Motor neuron (in vitro differentiated cells): ENCODE data around the gene WDR27. TPM values are rescaled to one million over a fixed set of nuclear protein-coding genes. Genes with fewer than 3 reads are reported as not detected.
A peak's percentile ranks its signal among the peaks of the same experiment; 100 is the strongest.

ENCODE experiments used
- ATAC-seq, 8 experiments: fragments of 200-7000 bp; cut with Tn5 transposase; replicated peaks in 6 of 8; 2 replicates each; pipeline ENCODE4 v1.8.0; 2021; ENCODE audit warnings: mild to moderate bottlenecking in 8 of 8, moderate library complexity in 8 of 8
- H3K27ac ChIP-seq, 2 donors: fragments of 250-450 bp; sonication (Bioruptor Pico); 2 replicates each; pipeline ENCODE4 v1.9.0; 2021; ENCODE audit warnings: antibody characterized with exemption in 2 of 2, mild to moderate bottlenecking in 2 of 2, moderate library complexity in 1 of 2
- H3K4me1 ChIP-seq, 2 donors: fragments of 250-450 bp; sonication (Bioruptor Pico); replicated peaks in 1 of 2; 2 replicates each; pipeline ENCODE4 v1.6.1; 2021; ENCODE audit warnings: antibody characterized with exemption in 2 of 2, mild to moderate bottlenecking in 2 of 2, moderate library complexity in 1 of 2
- H3K4me3 ChIP-seq, 5 donors: fragments of 250-450 bp; sonication (Bioruptor Pico); 2 replicates each; pipeline ENCODE4 v1.9.0; 2021; ENCODE audit warnings: antibody characterized with exemption in 5 of 5, mild to moderate bottlenecking in 5 of 5, moderate library complexity in 4 of 5
- WGBS, 10 experiments: fragments of 450-650 bp; shearing (Covaris generic); methylation state at CpG; one replicate each; pipeline ENCODE4 v1.0.0; 2022; 5-methylcytosine and 5-hydroxymethylcytosine counted together
- in situ Hi-C, 9 experiments: fragments of 400-800 bp; cut with MboI; loops; one replicate each; pipeline ENCODE4 v1.15.0; 2021; ENCODE audit warnings: low sequenced_read_pairs in 9 of 9, low pct_unique_long_range_greater_than_20kb in 2 of 9; ENCODE audit not compliant: unreplicated experiment in 9 of 9
- total RNA-seq, 8 experiments: library from RNA; unstranded; fragments of 300-600 nt; gene quantifications; 2 replicates each; pipeline versions ENCODE4 v1.2.3 to v1.2.4, GENCODE V29; 2022

WDR27 gene
- total RNA-seq = 10 to 100 TPM; 21.7 to 66.0 (median 32.7) TPM

DNA sequence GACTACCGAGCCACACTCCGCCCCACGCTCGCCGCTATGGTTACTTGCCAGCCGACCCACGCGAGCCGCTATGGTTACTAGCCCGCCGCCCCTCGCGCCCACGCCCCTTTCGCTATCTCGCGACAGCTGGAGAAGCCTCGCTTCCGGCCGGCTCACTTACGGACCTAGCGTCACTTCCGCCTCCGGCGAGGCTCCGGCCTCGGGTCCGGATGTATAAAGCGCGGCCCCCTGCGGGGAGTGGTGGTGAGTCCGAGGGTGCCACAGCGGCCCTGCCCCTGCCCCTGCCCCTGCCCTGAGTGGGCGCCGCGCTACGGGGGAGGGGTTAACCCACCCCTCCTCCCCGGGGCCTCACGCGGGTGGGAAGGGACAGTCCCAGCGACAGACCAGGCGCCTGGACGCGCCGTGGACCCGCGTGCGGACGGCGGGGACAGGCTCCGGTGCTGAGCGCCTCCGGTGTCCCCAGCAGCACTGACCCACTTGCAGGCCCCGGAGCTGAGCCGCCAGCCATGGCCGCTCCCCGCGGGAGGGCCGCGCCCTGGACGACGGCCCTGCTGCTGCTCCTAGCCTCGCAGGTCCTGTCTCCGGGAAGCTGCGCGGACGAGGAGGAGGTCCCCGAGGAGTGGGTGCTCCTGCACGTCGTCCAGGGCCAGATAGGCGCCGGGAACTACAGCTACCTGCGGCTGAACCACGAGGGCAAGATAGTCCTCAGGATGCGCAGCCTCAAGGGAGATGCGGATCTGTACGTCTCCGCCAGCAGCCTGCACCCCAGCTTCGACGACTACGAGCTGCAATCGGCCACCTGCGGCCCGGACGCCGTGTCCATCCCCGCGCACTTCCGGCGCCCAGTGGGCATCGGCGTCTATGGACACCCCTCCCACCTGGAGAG lies at the start of gene WDR27, which contains the start of gene C6orf120:
Gene WDR27 (minus strand): TSS at position 76 of the 886 bp plus-strand sequence. CDS start 13,024 bp downstream, outside the sequence.
Gene C6orf120 (plus strand): TSS at position 173 of the 886 bp plus-strand sequence. CDS start 334 bp downstream, at position 507.
- Histone ChIP-seq H3K4me3 (peak within 1 kb of the TSS; percentile 71 to 96 (median 95)), H3K4me1 (peaks cover 26 to 41% of the 10 kb centered on the region in 2 donors), H3K27ac (peak within 1 kb of the TSS; percentile 91 to 94)
- peak; percentile 86 to 96 (median 95) for ATAC-seq
- WGBS, 10 experiments = 0 to 4% (median 0%) methylated on average over 1 to 14 of the region's 92 CpGs; no CpG with 5 or more reads in 6 of the 10 experiments
- in situ Hi-C loops = no loop called here

DNA sequence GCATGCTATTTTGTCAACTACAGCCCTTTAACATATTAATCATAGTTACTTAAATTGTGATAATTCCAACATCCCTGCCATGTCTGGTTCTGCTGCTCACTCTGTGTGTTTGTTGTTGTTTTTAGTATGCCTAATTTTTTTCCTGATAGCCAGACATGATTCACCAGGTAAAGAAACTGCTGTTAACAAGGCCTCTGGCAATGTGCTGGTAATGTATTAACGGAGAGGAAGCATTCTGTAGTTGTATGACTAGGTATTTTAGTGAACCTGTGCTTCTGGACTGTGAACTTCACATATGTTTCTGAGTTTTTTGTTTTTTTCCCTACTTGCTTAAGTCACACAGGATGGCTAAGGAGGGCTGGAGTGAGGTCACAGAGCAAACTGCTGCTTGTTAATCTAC lies 44.7 kb upstream of the WDR27 start:
- Histone ChIP-seq H3K4me3 (no peak overlapping the region), H3K4me1 (peaks cover 5 to 9% of the 10 kb centered on the region in 2 donors), H3K27ac (no peak overlapping the region)
- in situ Hi-C loops = no loop called here
- WGBS, 10 experiments = 80 to 100% (median 90%) methylated on average over 1 of the region's 1 CpG; no CpG with 5 or more reads in 5 of the 10 experiments
- ATAC-seq = no peak

DNA sequence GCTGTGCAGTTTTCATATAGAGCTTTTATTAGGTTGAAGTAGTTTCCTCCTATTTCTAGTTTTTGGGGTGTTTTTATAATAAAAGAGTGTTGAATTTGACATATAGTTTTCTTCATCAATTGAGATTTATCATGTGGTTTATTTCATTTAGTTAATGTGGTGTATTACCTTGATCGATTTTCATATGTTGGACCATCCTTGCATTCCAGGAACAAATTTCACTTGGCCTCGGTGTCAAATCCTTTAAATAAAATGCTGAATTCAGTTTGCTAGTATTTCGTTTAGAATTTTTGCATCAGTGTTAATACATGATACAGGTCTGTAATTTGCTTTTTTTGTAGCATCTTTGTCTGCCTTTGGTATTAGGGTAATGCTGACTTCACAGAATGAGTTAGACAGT lies 43.6 kb upstream of the WDR27 start:
- no peak overlapping the region for H3K27ac ChIP-seq
- 49 to 92% (median 83%) methylated on average over 1 to 3 of the region's 3 CpGs; no CpG with 5 or more reads in 1 of the 10 experiments for WGBS, 10 experiments
- ATAC-seq = no peak
- H3K4me1 ChIP-seq = peaks cover 4 to 5% of the 10 kb centered on the region in 2 donors
- in situ Hi-C loops = no loop called here
- no peak overlapping the region for H3K4me3 ChIP-seq

DNA sequence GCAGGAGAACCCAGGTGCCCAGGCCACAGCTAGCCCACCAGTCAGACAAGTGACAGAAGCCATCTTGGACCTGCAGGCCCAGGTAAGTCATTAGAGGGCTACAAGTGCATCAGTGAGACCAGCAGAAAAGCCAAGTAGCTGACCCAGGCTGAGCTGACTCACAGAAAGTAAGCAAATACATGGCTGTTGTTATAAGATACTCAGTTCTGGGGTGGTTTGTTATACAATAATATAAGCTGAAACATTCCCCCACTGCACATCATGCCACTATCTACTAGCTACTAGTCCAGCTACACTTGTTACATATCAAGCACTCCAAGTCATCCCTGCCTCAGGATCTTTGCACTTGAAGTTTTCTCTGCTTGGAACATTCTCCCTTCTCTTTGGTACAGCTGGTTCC lies 39.5 kb upstream of the WDR27 start:
- ATAC-seq = no peak
- H3K4me1 ChIP-seq = no peaks in the 10 kb centered on the region
- H3K4me3 ChIP-seq = no peak overlapping the region
- in situ Hi-C loops = no loop called here
- no peak overlapping the region for H3K27ac ChIP-seq

DNA sequence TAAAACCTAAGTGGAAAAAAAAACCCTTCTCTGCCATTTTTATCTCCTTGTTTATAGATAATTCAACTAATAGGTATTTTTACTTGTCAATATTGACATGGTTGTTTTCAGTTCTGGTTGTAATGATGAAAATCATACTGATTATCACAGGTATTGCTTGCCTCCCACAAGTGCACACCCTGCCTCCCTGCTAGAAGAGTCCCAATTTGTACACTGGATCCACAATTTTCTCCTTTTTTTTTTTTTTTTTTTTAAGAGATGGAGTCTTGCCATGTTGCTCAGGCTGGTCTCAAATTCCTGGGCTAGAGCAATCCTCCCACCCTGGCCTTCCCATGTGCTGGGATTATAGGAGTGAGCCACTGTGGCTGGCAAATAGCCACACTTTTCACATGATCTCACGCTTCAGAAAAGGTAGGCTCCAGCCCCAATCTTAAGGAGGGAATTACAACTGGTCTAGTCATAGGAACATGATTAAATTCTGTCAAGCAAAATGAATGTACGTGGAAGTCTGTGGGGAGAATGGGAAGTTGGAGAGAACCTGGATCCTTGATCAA lies 37.2 kb upstream of the WDR27 start:
- Histone ChIP-seq H3K27ac (no peak overlapping the region), H3K4me3 (no peak overlapping the region), H3K4me1 (no peaks in the 10 kb centered on the region)
- in situ Hi-C loops = no loop called here
- ATAC-seq = no peak
- 57 to 100% (median 90%) methylated on average over 1 to 2 of the region's 2 CpGs; no CpG with 5 or more reads in 3 of the 10 experiments for WGBS, 10 experiments

DNA sequence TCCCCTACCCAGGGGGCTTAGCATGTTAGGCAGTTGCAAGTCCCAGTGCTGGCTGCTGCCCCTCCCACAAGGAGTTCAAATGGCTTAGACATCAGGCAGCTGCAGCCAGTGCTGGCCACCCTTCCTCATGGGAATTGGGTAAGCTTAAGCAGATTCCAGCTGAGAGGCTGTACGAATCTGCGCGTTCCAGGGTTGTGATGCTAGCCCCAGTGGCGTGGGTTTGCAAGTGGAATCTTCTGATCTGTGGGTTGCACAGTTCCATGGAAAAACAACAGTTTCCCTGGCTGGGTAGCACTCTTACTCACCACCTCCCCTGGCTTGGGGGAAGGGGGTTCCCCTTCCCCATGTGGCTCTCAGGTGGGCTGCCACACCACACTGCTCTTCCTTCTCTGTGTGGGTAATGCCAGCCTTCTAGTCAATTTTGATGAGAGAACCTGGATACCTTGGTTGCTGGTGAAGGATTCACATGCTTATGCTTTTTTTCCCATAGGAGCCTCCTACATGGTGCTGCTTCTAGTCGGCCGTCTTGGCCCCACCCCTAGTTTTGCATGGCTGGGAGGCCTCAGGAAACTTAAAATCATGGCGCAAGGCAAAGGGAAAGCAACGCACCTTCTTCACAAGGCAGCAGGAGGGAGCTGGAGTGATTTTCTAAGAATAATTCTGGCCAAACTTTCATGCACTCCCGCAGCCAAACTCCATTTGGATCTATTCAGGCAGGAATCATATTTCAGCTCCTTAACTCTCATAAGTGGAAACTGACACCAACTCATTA lies 36.6 kb upstream of the WDR27 start:
- no peaks in the 10 kb centered on the region for H3K4me1 ChIP-seq
- H3K27ac ChIP-seq = no peak overlapping the region
- in situ Hi-C loops = no loop called here
- ATAC-seq = peak in 4 of 8 experiments; percentile 33 to 96 (median 80)
- no peak overlapping the region for H3K4me3 ChIP-seq
- 10 to 95% (median 58%) methylated on average over 1 to 5 of the region's 9 CpGs for WGBS, 10 experiments

DNA sequence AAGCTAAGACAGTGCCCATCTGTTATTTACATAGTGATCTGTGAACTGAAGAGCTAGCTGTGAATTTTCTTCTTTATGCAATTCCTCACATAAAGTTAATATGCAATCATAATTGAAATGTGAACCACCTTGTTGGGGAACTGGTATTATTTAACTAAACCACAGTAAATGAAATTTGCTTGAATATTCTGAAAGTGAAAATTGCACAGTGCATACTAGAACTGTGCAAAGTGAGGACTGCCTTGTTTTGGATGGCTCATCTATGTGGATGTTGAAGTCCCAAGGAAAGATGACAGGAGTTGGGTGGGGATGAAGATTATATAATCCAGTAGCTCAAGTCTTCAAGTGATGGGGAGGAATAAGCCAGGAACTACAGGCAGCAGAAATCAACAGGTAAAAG lies 28.1 kb upstream of the WDR27 start:
- no peak overlapping the region for H3K27ac ChIP-seq
- peak in 2 of 8 experiments; percentile 74 to 89 for ATAC-seq
- in situ Hi-C loops = no loop called here
- H3K4me3 ChIP-seq = no peak overlapping the region
- peaks cover 6 to 13% of the 10 kb centered on the region in 2 donors for H3K4me1 ChIP-seq

DNA sequence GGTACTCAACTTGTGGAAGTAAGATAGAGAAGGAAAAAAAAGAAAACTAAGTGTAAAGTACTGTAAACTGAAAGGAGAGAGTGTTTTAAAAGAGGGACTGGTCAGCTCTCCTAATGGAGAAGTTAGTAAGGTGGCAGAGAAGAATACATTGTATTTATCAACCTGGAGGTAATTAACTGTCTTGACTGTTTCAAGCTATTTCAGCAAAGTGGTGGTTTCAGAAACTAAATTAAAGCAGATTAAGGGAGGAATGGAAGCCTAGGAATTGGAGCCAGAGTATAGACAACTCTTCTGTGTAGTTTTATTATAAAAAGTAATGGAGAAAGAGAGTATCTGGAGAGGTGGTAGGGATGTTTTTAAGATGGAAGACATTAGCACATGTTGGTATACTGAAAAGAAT lies 25.1 kb upstream of the WDR27 start:
- Histone ChIP-seq H3K4me1 (peaks cover 9 to 17% of the 10 kb centered on the region in 2 donors), H3K4me3 (no peak overlapping the region), H3K27ac (no peak overlapping the region)
- in situ Hi-C loops = no loop called here
- no peak for ATAC-seq

DNA sequence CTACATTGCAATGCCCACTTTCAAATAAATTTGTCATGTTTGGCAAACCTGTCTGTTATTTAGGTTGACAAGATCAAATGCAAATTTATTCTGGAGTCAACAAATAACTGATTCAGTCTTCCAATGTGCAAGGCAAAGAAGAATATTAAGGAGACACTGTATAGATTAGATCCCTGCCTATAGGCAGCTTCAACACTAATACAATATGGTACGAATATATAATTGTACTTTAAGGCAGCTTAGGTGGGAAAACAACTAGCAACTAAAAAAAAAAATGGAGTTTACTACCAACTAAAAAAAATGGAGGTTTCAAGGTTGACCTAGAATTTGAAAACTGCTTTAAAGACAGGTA lies 24.2 kb upstream of the WDR27 start:
- Histone ChIP-seq H3K4me1 (peaks cover 18 to 27% of the 10 kb centered on the region in 2 donors), H3K4me3 (peak overlapping the region in 3 of 5 donors; percentile 48 to 77 (median 54)), H3K27ac (no peak overlapping the region)
- ATAC-seq = no peak
- WGBS, 10 experiments = 80 to 100% (median 100%) methylated on average over 1 of the region's 1 CpG; no CpG with 5 or more reads in 4 of the 10 experiments
- in situ Hi-C loops = no loop called here

DNA sequence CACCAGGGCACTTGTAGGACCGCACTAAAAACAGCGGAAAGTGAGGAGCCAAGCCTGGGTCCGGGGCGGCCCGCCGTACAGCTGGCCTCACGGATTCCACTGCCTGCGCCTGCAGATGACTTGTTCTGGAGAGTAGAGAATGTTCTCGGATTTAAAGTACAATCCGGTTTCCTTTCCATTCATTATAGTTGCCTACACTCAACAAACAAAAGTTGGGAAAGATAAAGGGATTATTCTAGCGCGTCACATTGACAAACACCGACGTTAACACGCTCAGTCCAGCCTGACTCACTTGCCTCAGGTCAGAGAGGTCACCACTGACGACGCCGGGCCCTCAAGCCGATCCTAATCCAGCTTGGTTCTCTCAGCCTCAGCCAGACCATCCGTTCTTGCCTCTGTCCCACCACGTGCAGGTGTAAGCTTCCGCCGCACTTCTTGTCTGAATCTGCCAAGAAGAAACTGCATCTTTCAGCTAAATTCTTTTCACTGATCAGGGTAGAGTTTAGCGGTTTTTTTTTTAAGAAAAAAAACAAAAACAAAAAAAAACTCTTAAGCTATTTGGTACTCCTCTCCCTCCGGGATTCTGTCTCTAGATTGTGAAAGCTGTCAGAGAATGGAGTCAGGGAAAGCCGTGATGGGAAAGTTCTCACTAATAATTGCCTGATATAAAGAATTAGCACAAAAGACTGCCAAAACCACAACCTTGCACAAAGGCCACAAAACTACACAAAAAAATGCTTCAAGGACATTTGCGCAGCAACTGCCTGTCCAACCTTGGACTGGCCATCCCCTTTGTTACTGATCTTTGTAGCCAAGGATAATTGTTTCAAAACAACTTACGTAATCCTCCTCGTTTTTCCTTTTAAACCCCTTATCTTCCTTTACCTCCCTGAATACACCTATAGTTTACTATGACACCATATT lies 23.6 kb upstream of the WDR27 start:
- Histone ChIP-seq H3K4me3 (peak overlapping the region; percentile 48 to 99 (median 77)), H3K4me1 (peaks cover 18 to 29% of the 10 kb centered on the region in 2 donors), H3K27ac (peak overlapping the region; percentile 94 to 95)
- WGBS, 10 experiments = 2 to 97% (median 17%) methylated on average over 5 to 22 of the region's 29 CpGs
- in situ Hi-C loops = no loop called here
- ATAC-seq = peak; percentile 2 to 36 (median 23)

DNA sequence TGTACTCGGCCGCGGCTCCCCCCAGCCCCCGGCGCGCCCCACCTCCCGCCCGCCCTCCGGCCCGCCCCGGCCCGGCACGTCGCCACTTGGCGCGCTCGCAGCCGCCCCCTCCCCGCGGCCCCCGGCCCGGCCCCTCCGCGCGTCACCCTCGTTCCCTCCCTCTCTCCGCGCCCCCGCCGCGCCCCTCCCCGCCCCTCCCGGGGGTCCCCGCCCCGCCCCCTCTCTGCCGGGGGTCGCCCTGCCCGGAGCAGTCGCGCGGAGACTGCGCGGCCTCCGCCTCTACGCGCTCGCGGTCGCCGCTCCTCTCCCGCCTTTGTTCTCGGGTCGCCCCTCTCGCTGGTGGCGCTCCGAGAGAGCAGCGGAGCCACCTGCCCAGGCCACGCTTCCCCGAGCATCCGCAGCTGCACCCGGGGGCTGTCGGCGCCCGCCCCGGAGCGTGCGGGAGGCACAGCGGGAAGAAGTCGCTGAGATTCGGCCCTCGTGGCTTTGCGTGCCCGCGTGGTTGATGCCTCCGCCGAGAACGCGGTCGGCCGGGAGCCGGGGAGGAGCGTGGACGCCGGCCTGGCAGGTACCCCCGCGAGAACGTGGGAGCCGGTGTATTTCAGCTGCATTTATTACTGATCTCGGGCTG lies 22.8 kb upstream of the WDR27 start, which contains the start of gene PHF10:
Gene PHF10 (minus strand): TSS at position 7 of the 631 bp plus-strand sequence. CDS start 569 bp downstream, outside the sequence.
- in situ Hi-C loops = no loop called here
- 0 to 1% (median 0%) methylated on average over 1 to 18 of the region's 89 CpGs; no CpG with 5 or more reads in 7 of the 10 experiments for WGBS, 10 experiments
- H3K4me3 ChIP-seq = peak within 1 kb of the TSS; percentile 48 to 99 (median 77)
- H3K27ac ChIP-seq = peak within 1 kb of the TSS; percentile 94 to 95
- H3K4me1 ChIP-seq = peaks cover 18 to 29% of the 10 kb centered on the region in 2 donors
- ATAC-seq = peak; percentile 18 to 81 (median 74)
